ENCODE data around the gene CIC.

Gene CIC

DNA sequence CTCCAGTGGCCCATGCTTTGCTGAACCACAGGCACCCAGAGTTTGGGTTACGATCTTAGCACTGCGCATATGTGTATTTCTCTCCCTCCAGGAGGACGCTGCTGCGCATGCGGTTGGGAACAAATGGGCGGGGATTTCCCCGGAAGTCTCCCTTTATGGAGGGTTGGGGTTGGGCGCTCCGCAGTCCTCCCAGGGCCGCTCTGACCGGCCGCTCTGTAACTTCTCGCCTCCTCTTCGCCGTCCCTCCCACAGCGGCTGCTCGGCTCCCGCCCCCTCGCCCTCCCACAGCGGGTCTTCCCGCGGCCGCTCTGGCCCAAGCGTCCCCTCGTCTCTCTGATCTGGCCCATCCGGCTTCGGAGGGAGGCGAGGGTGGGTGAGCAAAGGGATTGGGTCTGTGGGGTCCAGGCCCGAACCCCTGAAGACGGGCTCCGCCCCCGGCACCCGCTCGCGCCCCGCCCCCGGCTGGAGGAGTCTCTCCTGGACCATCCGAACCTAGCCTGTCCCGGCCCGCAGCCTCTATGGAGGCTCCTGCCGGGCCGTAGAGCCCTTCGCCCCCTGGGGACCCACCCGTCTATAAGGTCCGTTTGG is 56.4 kb downstream of the CIC start, which contains the start of gene MEGF8:
Gene MEGF8 (plus strand): TSS at position 328 of the 588 bp plus-strand sequence. CDS start 609 bp downstream, outside the sequence.
- H3K27ac Mint-ChIP-seq, result no peak within 1 kb of the TSS
- H3K4me1 Mint-ChIP-seq, result peaks cover 50% of the 10 kb centered on the region
- DNase-seq, result peak; percentile 98
- TF ChIP-seq, protein P1, sequence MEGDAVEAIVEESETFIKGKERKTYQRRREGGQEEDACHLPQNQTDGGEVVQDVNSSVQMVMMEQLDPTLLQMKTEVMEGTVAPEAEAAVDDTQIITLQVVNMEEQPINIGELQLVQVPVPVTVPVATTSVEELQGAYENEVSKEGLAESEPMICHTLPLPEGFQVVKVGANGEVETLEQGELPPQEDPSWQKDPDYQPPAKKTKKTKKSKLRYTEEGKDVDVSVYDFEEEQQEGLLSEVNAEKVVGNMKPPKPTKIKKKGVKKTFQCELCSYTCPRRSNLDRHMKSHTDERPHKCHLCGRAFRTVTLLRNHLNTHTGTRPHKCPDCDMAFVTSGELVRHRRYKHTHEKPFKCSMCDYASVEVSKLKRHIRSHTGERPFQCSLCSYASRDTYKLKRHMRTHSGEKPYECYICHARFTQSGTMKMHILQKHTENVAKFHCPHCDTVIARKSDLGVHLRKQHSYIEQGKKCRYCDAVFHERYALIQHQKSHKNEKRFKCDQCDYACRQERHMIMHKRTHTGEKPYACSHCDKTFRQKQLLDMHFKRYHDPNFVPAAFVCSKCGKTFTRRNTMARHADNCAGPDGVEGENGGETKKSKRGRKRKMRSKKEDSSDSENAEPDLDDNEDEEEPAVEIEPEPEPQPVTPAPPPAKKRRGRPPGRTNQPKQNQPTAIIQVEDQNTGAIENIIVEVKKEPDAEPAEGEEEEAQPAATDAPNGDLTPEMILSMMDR (IDR thresholded peaks at IDR 0.05), result no peak
- peak within 1 kb of the TSS; percentile 89 for H3K4me3 Mint-ChIP-seq
- H3K27me3 Mint-ChIP-seq (ENCODE audit: low read depth, poor library complexity), result peaks cover 57% of the 10 kb centered on the region
- no peaks in the 10 kb centered on the region for H3K9me3 Mint-ChIP-seq
- H3K36me3 Mint-ChIP-seq (ENCODE audit: low read depth), result no peaks in the 10 kb centered on the region

DNA sequence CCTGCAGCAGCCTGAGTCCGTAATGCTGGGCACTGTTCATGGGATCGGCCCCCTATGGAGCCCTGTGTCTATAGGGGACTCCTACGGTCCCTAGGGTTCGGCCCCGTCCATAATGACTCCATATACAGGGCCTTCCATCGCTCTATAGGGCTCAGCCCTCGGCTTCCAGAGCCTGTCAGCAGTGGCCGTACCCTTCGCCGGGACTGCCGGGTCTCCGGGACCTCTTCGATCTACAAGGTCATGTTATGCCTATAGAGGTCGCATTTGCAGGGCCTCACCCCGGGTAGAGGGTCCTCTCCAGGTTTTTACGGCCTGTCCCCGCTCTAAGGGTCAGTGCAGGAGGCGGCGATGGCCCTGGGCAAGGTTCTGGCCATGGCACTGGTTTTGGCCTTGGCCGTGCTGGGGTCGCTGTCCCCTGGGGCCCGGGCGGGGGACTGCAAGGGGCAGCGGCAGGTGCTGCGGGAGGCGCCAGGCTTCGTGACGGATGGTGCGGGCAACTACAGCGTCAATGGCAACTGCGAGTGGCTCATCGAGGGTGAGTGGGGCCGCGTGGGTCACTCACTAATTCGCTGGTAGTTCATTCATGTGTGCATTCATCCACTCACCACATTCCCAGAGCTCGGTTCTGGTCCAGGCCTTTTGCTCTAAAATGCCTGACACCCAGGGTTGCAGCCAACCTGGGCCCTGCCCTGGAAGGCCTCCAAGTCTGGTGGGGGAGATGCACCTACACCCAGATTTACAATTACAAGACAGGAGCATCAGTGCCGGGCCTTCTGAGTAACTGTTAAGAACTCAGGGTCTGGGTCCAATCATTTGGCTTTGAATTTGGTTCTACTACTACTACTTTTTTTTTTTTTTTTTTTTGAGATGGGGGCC is 57.1 kb downstream of the CIC start:
- Mint-ChIP-seq H3K36me3 (ENCODE audit: low read depth) (no peaks in the 10 kb centered on the region), H3K27ac (no peak overlapping the region)
- peak; percentile 50 for DNase-seq

DNA sequence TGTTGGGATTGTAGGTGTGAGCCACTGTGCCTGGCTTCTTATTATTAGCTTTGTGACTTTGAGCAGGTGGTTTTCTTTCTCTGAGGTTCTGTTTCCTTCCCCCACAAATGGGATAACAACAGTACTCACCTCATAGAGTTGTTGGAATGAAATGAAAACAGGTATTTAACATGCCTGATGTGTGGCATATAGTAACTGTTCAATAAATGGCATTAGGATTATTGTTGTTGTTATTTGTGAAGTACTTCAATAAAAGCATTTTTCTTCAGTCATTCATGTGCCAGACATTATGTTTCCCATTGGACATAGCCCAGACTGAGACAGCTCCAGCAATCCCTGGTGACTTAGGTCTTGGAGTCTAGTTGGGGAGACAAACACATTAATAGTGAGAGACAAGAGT is 57.9 kb downstream of the CIC start:
- TF ChIP-seq, protein P1 (IDR thresholded peaks at IDR 0.05), result no peak
- peaks cover 54% of the 10 kb centered on the region for H3K4me1 Mint-ChIP-seq
- no peaks in the 10 kb centered on the region for H3K36me3 Mint-ChIP-seq (ENCODE audit: low read depth)
- no peak overlapping the region for H3K27ac Mint-ChIP-seq
- no peaks in the 10 kb centered on the region for H3K9me3 Mint-ChIP-seq
- peak overlapping the region; percentile 89 for H3K4me3 Mint-ChIP-seq
- H3K27me3 Mint-ChIP-seq (ENCODE audit: low read depth, poor library complexity), result peaks cover 41% of the 10 kb centered on the region
- no peak for DNase-seq

More for the DNA sequence above, 57.1 kb downstream of the CIC start:
- TF ChIP-seq, protein P1 (IDR thresholded peaks at IDR 0.05), result peak; percentile 9
- no peaks in the 10 kb centered on the region for H3K9me3 Mint-ChIP-seq
- H3K4me1 Mint-ChIP-seq, result peaks cover 54% of the 10 kb centered on the region
- H3K4me3 Mint-ChIP-seq, result peak overlapping the region; percentile 89
- H3K27me3 Mint-ChIP-seq (ENCODE audit: low read depth, poor library complexity), result peaks cover 50% of the 10 kb centered on the region

DNA sequence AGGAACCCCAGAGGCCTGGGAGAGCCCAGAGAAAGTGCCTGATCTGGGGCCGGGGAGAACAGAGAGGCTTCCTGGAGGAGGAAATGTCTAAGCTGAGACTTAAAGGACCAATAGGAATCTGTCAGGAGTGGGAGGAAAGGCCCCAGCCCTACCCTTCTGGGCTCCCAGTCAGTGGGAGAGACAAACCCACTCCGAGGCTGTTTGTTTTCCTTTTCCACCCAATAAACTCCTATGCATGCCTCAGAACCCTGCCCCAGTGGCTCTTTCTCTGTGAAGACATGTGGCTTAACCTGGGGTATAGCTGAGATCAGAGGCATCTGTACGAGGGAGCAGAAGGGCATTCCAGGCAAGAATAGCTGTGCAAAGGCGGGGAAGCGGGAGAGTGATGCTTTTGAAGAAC is 58.3 kb downstream of the CIC start:
- no peaks in the 10 kb centered on the region for H3K9me3 Mint-ChIP-seq
- H3K4me3 Mint-ChIP-seq, result peak overlapping the region; percentile 89
- H3K27me3 Mint-ChIP-seq (ENCODE audit: low read depth, poor library complexity), result peaks cover 37% of the 10 kb centered on the region
- no peak for DNase-seq
- no peak overlapping the region for H3K27ac Mint-ChIP-seq
- H3K4me1 Mint-ChIP-seq, result peaks cover 54% of the 10 kb centered on the region
- TF ChIP-seq, protein P1 (IDR thresholded peaks at IDR 0.05), result no peak
- no peaks in the 10 kb centered on the region for H3K36me3 Mint-ChIP-seq (ENCODE audit: low read depth)

DNA sequence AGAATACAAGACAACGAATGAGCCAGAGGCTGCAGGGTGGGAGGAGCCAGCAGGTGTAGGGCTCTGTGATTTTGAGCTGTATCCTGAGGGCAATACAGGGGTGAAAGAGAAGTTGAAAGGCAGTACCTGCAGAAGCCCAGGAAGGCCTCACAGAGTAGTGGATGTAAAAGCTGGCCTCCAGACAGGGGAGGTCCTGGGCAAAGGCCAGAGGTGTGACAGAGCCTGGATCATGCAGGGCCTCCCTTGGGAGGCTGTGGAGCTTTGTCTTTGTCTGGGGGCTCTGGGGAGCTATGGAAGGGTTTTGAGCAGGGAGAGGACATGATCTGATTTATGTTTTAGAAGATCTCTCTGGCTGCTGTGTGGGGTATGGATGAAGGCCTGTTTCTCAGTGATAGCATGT is 59.1 kb downstream of the CIC start:
- Mint-ChIP-seq H3K27me3 (ENCODE audit: low read depth, poor library complexity) (peaks cover 30% of the 10 kb centered on the region), H3K4me1 (peaks cover 54% of the 10 kb centered on the region), H3K36me3 (ENCODE audit: low read depth) (no peaks in the 10 kb centered on the region), H3K27ac (no peak overlapping the region), H3K4me3 (peak overlapping the region; percentile 8), H3K9me3 (no peaks in the 10 kb centered on the region)
- TF ChIP-seq, protein P1 (IDR thresholded peaks at IDR 0.05), result no peak
- DNase-seq, result no peak

Measured in nephron progenitor cell (in vitro differentiated cells).